ENCODE data around the gene CPEB4.

GRCh38 chr5:173973616-173973969, 85.4 kb downstream of the CPEB4 start:
- TF ChIP-seq, protein P1, sequence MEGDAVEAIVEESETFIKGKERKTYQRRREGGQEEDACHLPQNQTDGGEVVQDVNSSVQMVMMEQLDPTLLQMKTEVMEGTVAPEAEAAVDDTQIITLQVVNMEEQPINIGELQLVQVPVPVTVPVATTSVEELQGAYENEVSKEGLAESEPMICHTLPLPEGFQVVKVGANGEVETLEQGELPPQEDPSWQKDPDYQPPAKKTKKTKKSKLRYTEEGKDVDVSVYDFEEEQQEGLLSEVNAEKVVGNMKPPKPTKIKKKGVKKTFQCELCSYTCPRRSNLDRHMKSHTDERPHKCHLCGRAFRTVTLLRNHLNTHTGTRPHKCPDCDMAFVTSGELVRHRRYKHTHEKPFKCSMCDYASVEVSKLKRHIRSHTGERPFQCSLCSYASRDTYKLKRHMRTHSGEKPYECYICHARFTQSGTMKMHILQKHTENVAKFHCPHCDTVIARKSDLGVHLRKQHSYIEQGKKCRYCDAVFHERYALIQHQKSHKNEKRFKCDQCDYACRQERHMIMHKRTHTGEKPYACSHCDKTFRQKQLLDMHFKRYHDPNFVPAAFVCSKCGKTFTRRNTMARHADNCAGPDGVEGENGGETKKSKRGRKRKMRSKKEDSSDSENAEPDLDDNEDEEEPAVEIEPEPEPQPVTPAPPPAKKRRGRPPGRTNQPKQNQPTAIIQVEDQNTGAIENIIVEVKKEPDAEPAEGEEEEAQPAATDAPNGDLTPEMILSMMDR (IDR thresholded peaks at IDR 0.05), result no peak
- TF ChIP-seq EP300 (IDR thresholded peaks at IDR 0.05) (no peak), POLR2A (IDR thresholded peaks at IDR 0.05) (no peak)

All from tibial nerve (tissue), 4 donors.